IMR-90 (cell line): ENCODE data around the gene FMN2. TPM values are rescaled to one million over a fixed set of nuclear protein-coding genes. Genes with fewer than 3 reads are reported as not detected.

Source experiments
- ATAC-seq: fragments of 200-7000 bp; cut with Tn5 transposase; 2 replicates; pipeline ENCODE4 v1.9.1; 2020; ENCODE audit warnings: low read depth, mild to moderate bottlenecking, moderate library complexity
- BruUV-seq: library from RNA; stranded (reverse); fragments of 400-500 nt; replicated peaks from 2 replicates; lab custom pipeline; 2021; lab: Mats Ljungman, UMichigan
- CTCF ChIA-PET: fragments of 300-600 bp; formaldehyde crosslinking; extraction: SDS; loops from one replicate; lab custom pipeline; 2021; ENCODE audit warnings: antibody characterized with exemption; lab: Yijun Ruan, JAX
- POLR2A ChIA-PET: fragments of 300-600 bp; sonication (Branson Sonifier 250); formaldehyde crosslinking; loops from one replicate; lab custom pipeline; 2022; ENCODE audit warnings: antibody characterized with exemption; ENCODE audit not compliant: unreplicated experiment; lab: Charles Lee
- DNase-seq: peaks from one replicate; pipeline ENCODE4 v3.0.0; 2013
- H2AFZ ChIP-seq: replicated peaks from 2 replicates; pipeline ENCODE3; 2013; ENCODE audit warnings: low read length, mild to moderate bottlenecking; ENCODE audit not compliant: poor library complexity
- H2AK5ac ChIP-seq: 2 replicates; pipeline ENCODE4 v1.6.1; 2013; ENCODE audit warnings: low read depth, low read length, inconsistent platforms
- H2AK9ac ChIP-seq: replicated peaks from 2 replicates; pipeline ENCODE3; 2013; ENCODE audit warnings: mild to moderate bottlenecking, low read depth, low read length, moderate library complexity; ENCODE audit not compliant: poor library complexity
- H2BK120ac ChIP-seq: 2 replicates; pipeline ENCODE4 v1.6.1; 2013; ENCODE audit warnings: low read depth, low read length, inconsistent platforms
- H2BK15ac ChIP-seq: 3 replicates; pipeline ENCODE4 v1.6.1; 2013; ENCODE audit warnings: low read depth, low read length, inconsistent platforms
- H2BK20ac ChIP-seq: 2 replicates; pipeline ENCODE4 v1.6.1; 2013; ENCODE audit warnings: low read depth, mild to moderate bottlenecking, inconsistent platforms, low read length, moderate library complexity
- H2BK5ac ChIP-seq: 2 replicates; pipeline ENCODE4 v1.6.1; 2013; ENCODE audit warnings: mild to moderate bottlenecking, low read depth, low read length, inconsistent platforms; ENCODE audit not compliant: poor library complexity, severe bottlenecking
- H3K14ac ChIP-seq: replicated peaks from 2 replicates; pipeline ENCODE4 v1.6.1; 2013; ENCODE audit warnings: low read depth, low read length, inconsistent platforms
- H3K18ac ChIP-seq: 2 replicates; pipeline ENCODE4 v1.6.1; 2013; ENCODE audit warnings: low read depth, low read length, control low read depth
- H3K23ac ChIP-seq: 2 replicates; pipeline ENCODE4 v1.6.1; 2013; ENCODE audit warnings: low read depth, low read length, inconsistent platforms
- H3K27ac ChIP-seq: 2 replicates; pipeline ENCODE4 v1.5.1; 2013; ENCODE audit warnings: mild to moderate bottlenecking, control low read depth, low read length; ENCODE audit not compliant: insufficient read depth
- H3K27me3 ChIP-seq: 2 replicates; pipeline ENCODE4 v1.6.1; 2013; ENCODE audit warnings: low read length; ENCODE audit not compliant: control insufficient read depth, insufficient read depth
- H3K36me3 ChIP-seq: 2 replicates; pipeline ENCODE4 v1.6.1; 2013; ENCODE audit warnings: low read length, mixed read lengths; ENCODE audit not compliant: control insufficient read depth, insufficient read depth
- H3K4ac ChIP-seq: 2 replicates; pipeline ENCODE4 v1.6.1; 2013; ENCODE audit warnings: low read depth, low read length, inconsistent platforms
- H3K4me1 ChIP-seq: 2 replicates; pipeline ENCODE4 v1.6.1; 2013; ENCODE audit warnings: low read length, mixed read lengths; ENCODE audit not compliant: control insufficient read depth, insufficient read depth
- H3K4me2 ChIP-seq: 2 replicates; pipeline ENCODE4 v1.6.1; 2013; ENCODE audit warnings: low read depth, mild to moderate bottlenecking, control low read depth, low read length, moderate library complexity
- H3K4me3 ChIP-seq: 2 replicates; pipeline ENCODE4 v1.5.1; 2013; ENCODE audit warnings: low read depth, mild to moderate bottlenecking, control low read depth, low read length, moderate library complexity; ENCODE audit not compliant: insufficient read depth
- H3K56ac ChIP-seq: 2 replicates; pipeline ENCODE4 v1.6.1; 2013; ENCODE audit warnings: low read length, inconsistent platforms; ENCODE audit not compliant: insufficient read depth; ENCODE audit errors: extremely low read depth
- H3K79me1 ChIP-seq, 2 experiments: 2 replicates each; pipeline ENCODE4 v1.6.1; 2013; ENCODE audit warnings: low read length in 2 of 2, inconsistent platforms in 1 of 2, low read depth in 1 of 2
- H3K9ac ChIP-seq: 2 replicates; pipeline ENCODE4 v1.6.1; 2013; ENCODE audit warnings: low read depth, low read length, control low read depth
- H3K9me1 ChIP-seq: 2 replicates; pipeline ENCODE4 v1.6.1; 2013; ENCODE audit warnings: low read length, inconsistent platforms; ENCODE audit not compliant: insufficient read depth
- H3K9me3 ChIP-seq: 2 replicates; pipeline ENCODE4 v1.6.1; 2013; ENCODE audit warnings: low read length; ENCODE audit not compliant: control insufficient read depth, insufficient read depth
- H4K20me1 ChIP-seq: 2 replicates; pipeline ENCODE4 v1.6.1; 2013; ENCODE audit warnings: low read length, inconsistent platforms; ENCODE audit not compliant: insufficient read depth
- H4K5ac ChIP-seq: 2 replicates; pipeline ENCODE4 v1.6.1; 2013; ENCODE audit warnings: mild to moderate bottlenecking, low read depth, low read length, control low read depth
- H4K8ac ChIP-seq, 2 experiments: 2 replicates each; pipeline ENCODE4 v1.6.1; 2013; ENCODE audit warnings: low read depth in 2 of 2, low read length in 2 of 2, control low read depth in 1 of 2, inconsistent platforms in 1 of 2
- H4K91ac ChIP-seq: 2 replicates; pipeline ENCODE4 v1.6.1; 2013; ENCODE audit warnings: low read depth, low read length, inconsistent platforms; ENCODE audit not compliant: insufficient read depth
- CEBPB ChIP-seq: IDR thresholded peaks from 2 replicates; pipeline ENCODE4 v1.6.1; 2012; ENCODE audit warnings: low read depth, low read length, improper control_type of control experiment
- CHD1 ChIP-seq: IDR thresholded peaks from 2 replicates; pipeline ENCODE4 v1.6.1; 2012; ENCODE audit warnings: low read depth, low read length, improper control_type of control experiment
- FOS ChIP-seq: fragments of 150-350 bp; IDR thresholded peaks from 2 replicates; pipeline ENCODE4 v1.6.1; 2016; ENCODE audit warnings: low read depth, low read length
- MAFK ChIP-seq: IDR thresholded peaks from 2 replicates; pipeline ENCODE4 v1.6.1; 2012; ENCODE audit warnings: low read depth, low read length, improper control_type of control experiment
- MAZ ChIP-seq: IDR thresholded peaks from 2 replicates; pipeline ENCODE4 v1.6.1; 2012; ENCODE audit warnings: low read depth, mild to moderate bottlenecking, low read length, improper control_type of control experiment, moderate library complexity, borderline replicate concordance
- NFE2L2 ChIP-seq: fragments of 150-350 bp; IDR thresholded peaks from 2 replicates; pipeline ENCODE4 v1.6.1; 2016; ENCODE audit warnings: low read depth, mild to moderate bottlenecking, low read length
- RAD21 ChIP-seq: IDR thresholded peaks from 2 replicates; pipeline ENCODE4 v1.6.1; 2012; ENCODE audit warnings: low read length, improper control_type of control experiment
- USF2 ChIP-seq: fragments of 150-350 bp; IDR thresholded peaks from 2 replicates; pipeline ENCODE4 v1.6.1; 2017; ENCODE audit warnings: mild to moderate bottlenecking, antibody characterized with exemption, low read length, low read depth
- WGBS, 2 experiments: methylation state at CpG; one replicate each; pipeline versions ENCODE4 v1.1.5 to v1.1.7; 2013; ENCODE audit warnings: missing lambda C conversion rate in 2 of 2; ENCODE audit not compliant: insufficient read length in 1 of 2; ENCODE audit errors: extremely low coverage in 2 of 2; 5-methylcytosine and 5-hydroxymethylcytosine counted together
- dilution Hi-C: fragments of 300-500 bp; cut with HindIII; formaldehyde crosslinking; loops from one replicate; pipeline ENCODE4 v1.14.3; 2018; ENCODE audit warnings: low sequenced_read_pairs; ENCODE audit not compliant: unreplicated experiment
- in situ Hi-C: fragments of 300-500 bp; cut with MboI; formaldehyde crosslinking; loops from 3 replicates; pipeline ENCODE4 v1.14.3; 2019; ENCODE audit warnings: low sequenced_read_pairs, inconsistent platforms, mixed read lengths
- intact Hi-C: fragments of 100-400 bp; cut with micrococcal nuclease; formaldehyde crosslinking; loops from 2 replicates; pipeline ENCODE4 v1.10.0; 2022
- polyA plus RNA-seq, 3 experiments: library from polyadenylated mRNA; depleted of rRNA; stranded (reverse); fragments of >200 nt; gene quantifications; 2 replicates each; pipeline ENCODE4 v1.2.3, GENCODE V29; 2012; ENCODE audit warnings: low replicate concordance in 1 of 3
- total RNA-seq: library from RNA; depleted of rRNA; stranded (reverse); fragments of >200 nt; gene quantifications from 2 replicates; pipeline ENCODE4 v1.2.3, GENCODE V29; 2012

Gene FMN2
- total and polyA plus RNA-seq, 2 of the 4 experiments (the other 2 are of a cell fraction) = 29.0 to 35.8 TPM

- WGBS, 2 experiments = 100% methylated on average over 3 of the region's 5 CpGs; no CpG with 5 or more reads in 1 of the 2 experiments
- dilution Hi-C loops = no loop called here
- Histone ChIP-seq H4K5ac (no peak overlapping the region), H3K27ac (no peak overlapping the region), H4K8ac (no peak overlapping the region), H3K9ac (no peak overlapping the region), H3K56ac (no peak overlapping the region), H4K20me1 (no peaks in the 10 kb centered on the region), H3K23ac (no peak overlapping the region), H2AK5ac (no peak overlapping the region), H3K36me3 (no peaks in the 10 kb centered on the region), H2AFZ (no peak overlapping the region), H3K14ac (no peak overlapping the region), H3K4me1 (peaks cover 7% of the 10 kb centered on the region; the same call in 1 of the 2 replicates), H3K27me3 (no peaks in the 10 kb centered on the region), H2BK15ac (no peak overlapping the region), H4K91ac (no peak overlapping the region), H2BK5ac (no peak overlapping the region), H3K79me1 (peaks cover 0 to 38% of the 10 kb centered on the region in 2 experiments; a peak in 2 of 4 replicates), H3K18ac (no peak overlapping the region), H3K9me3 (no peaks in the 10 kb centered on the region), H3K9me1 (peaks cover 13% of the 10 kb centered on the region), H3K4me3 (no peak overlapping the region), H2AK9ac (no peak overlapping the region), H3K4ac (no peak overlapping the region), H3K4me2 (no peak overlapping the region), H2BK120ac (peak overlapping the region; percentile 59; the same call in 1 of the 2 replicates), H2BK20ac (no peak overlapping the region; the same call in 1 of the 2 replicates)
- no peak for DNase-seq
- BruUV-seq = no TSS peak
- TF ChIP-seq MAZ (no peak), RAD21 (no peak), NFE2L2 (no peak), MAFK (no peak), USF2 (no peak), FOS (no peak), CHD1 (no peak), CEBPB (no peak)
- ATAC-seq = no peak
- intact Hi-C loops = no loop called here
- in situ Hi-C loops = no loop called here
- CTCF ChIA-PET = no interaction called here
- POLR2A ChIA-PET = no interaction called here
Observed at GRCh38 chr1:240496941-240497340, 405.3 kb downstream of the FMN2 start.
